OCI-LY7 (cell line): Measurements from ENCODE around the gene RIOK1.

Source experiments
- EZH2phosphoT487 ChIP-seq: fragments of 200-600 bp; sonication (generic); IDR thresholded peaks from 2 replicates; pipeline ENCODE4 v1.6.1; 2018; ENCODE audit warnings: low read depth, borderline replicate concordance, mild to moderate bottlenecking, mixed run types, antibody characterized with exemption, low read length, moderate library complexity, mixed read lengths
- TF ChIP-seq, protein P1 (sequence below): fragments of 200-600 bp; sonication (generic); conservative IDR thresholded peaks from 2 replicates; pipeline ENCODE4 v1.5.1; 2014; ENCODE audit warnings: mild to moderate bottlenecking, antibody characterized with exemption, low read length, moderate library complexity, mixed read lengths

DNA sequence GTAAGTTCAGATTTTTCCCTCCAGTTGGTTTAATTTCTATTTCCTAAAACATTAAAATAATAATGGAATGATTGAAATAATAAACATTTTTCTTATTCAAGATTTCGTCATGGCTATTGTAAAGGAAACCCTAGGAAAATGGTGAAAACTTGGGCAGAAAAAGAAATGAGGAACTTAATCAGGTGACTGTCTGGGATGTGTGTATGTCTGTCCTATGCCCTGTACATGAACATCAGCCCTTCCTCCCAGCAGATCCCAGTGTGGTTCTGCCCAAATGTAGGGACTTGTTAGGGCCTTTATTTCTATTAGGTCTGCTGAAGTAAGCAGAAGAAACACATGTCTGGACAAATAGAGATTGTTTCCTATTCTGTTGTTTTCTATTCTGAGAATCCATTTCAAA lies 13.1 kb downstream of the RIOK1 start:
- TF ChIP-seq, protein P1, sequence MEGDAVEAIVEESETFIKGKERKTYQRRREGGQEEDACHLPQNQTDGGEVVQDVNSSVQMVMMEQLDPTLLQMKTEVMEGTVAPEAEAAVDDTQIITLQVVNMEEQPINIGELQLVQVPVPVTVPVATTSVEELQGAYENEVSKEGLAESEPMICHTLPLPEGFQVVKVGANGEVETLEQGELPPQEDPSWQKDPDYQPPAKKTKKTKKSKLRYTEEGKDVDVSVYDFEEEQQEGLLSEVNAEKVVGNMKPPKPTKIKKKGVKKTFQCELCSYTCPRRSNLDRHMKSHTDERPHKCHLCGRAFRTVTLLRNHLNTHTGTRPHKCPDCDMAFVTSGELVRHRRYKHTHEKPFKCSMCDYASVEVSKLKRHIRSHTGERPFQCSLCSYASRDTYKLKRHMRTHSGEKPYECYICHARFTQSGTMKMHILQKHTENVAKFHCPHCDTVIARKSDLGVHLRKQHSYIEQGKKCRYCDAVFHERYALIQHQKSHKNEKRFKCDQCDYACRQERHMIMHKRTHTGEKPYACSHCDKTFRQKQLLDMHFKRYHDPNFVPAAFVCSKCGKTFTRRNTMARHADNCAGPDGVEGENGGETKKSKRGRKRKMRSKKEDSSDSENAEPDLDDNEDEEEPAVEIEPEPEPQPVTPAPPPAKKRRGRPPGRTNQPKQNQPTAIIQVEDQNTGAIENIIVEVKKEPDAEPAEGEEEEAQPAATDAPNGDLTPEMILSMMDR, result no peak
- TF ChIP-seq EZH2phosphoT487, result no peak
